Stimulated activated CD8-positive, alpha-beta memory T cell treated with anti-CD3 and anti-CD28 coated beads, Interleukin-2, amount 100 ng/mL, for 1 hour (primary cell): ENCODE data around the gene ARHGAP18.

ENCODE experiments used
- DNase-seq, 2 donors: peaks; one replicate each; pipeline ENCODE4 v3.0.0-alpha.2; 2020; ENCODE audit warnings: low read depth in 2 of 2

The ARHGAP18 gene

GRCh38 chr6:129615496-129615895, 94.5 kb downstream of the ARHGAP18 start:
- DNase-seq, result no peak

DNA sequence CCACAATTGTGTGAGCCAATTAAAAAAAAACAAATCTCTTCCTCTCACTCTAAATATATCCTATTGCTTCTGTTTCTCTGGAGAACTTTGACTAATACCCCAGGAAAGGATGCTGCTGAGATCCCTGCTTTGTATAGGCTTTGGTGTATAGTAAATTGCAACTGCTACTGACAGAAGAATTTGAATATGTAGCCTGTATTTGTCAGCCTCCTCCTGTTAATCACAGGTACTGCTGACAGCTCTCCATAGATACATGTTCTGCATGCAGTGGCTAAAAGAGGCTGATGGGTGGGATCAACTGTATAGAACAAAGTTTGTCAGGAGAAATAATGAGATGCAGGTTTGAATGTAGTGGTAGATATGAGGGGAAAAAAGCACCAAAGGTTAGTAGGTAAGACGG, 95.0 kb downstream of the ARHGAP18 start:
- DNase-seq, result no peak

- no peak for DNase-seq
These were observed 95.5 kb downstream of the ARHGAP18 start for GRCh38 chr6:129614464-129614863.

GRCh38 chr6:129612440-129612839, 97.5 kb downstream of the ARHGAP18 start:
- DNase-seq, result no peak

GRCh38 chr6:129609635-129610034, 100.3 kb downstream of the ARHGAP18 start:
- DNase-seq, result no peak

DNA sequence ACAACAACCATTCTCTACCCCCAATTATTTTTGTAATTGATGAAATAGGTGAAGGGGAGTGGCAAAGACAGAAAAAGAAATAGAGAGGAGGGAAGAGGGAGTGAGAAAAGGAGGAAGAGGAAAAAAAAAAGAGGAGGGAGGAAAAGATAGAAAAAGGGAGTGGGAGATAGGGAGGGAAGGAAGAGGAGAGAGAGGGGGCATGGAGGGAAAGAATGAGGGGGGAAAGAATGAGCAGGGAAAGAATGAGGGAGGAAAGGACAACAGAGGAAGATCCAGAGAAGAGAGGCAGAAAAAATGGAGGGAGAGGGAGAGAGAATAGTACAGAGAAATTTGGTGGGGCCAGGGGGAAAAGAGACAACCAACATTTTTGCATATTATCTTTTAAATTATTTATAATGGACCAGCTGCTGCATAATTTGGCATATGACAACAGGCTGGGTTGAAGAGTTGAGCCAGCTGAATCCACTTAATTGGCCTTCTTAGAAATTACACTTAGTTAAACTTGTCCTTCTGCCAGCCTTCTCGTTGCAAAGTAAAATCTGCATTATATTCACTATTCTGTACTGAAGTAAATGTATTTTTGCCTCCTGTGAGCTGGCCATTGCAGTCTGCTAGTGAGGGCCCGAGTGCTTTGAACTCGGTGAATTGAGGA, 101.0 kb downstream of the ARHGAP18 start:
- DNase-seq, result no peak

- DNase-seq, result no peak
These were observed 102.3 kb downstream of the ARHGAP18 start for GRCh38 chr6:129607581-129608186.

DNA sequence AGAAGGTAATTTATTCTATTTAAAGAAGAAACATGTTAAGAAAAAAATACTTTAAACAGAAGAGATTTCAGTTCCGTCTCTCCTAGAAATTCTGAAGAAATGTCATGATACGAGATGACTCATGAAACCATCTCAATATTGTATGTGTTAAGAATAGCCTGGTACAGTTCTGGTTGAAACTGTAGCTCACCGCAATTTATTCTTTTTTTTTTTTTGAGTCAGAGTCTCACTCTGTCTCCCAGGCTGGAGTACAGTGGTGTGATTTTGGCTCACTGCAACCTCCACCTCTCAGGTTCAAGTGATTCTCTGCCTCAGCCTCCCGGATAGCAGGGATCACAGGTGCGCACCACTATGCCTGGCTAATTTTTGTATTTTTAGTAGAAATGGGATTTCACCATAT, 103.3 kb downstream of the ARHGAP18 start:
- DNase-seq, result no peak

DNA sequence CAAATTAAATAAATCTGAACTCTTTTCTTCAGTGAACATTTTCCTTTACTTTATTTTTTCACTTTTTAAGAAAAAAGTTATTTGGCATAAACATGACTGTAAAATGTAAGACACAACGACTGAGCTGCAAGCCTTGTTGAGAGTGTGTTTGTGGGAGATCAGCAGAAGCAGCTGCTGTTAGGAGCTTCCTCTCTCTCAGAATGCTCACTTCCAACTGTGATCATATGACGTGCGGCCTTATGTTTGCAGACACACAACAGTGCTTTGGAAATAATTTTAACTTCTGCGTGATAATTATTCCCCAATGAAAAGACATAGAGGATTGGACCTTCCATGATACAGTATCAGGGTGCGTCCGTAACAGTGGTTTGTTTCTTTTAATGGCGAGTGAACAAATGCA, 104.0 kb downstream of the ARHGAP18 start:
- no peak for DNase-seq

GRCh38 chr6:129605095-129605494, 104.9 kb downstream of the ARHGAP18 start:
- no peak for DNase-seq

DNA sequence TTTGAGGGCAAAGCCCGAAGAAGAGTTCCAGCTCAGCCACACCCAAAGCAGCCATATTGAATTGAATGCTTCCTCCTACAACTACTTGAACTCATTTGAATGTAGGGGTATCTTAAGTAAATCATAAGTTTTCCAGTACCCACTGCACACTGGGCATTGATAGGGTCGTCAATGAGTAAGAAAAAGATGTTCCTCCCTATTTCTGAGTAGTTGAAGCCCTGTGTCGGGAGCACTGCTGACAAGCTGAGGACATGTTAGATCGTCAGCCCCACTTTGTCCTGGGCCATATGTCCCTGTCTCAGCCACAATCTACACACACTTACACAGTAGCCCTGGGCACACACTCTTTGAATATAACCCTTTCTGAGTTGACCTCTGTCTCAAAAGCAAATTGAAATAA, 105.7 kb downstream of the ARHGAP18 start:
- no peak for DNase-seq

GRCh38 chr6:129603741-129604140, 106.2 kb downstream of the ARHGAP18 start:
- DNase-seq, result no peak

- no peak for DNase-seq
These were observed 108.7 kb downstream of the ARHGAP18 start for GRCh38 chr6:129601323-129601722.

DNA sequence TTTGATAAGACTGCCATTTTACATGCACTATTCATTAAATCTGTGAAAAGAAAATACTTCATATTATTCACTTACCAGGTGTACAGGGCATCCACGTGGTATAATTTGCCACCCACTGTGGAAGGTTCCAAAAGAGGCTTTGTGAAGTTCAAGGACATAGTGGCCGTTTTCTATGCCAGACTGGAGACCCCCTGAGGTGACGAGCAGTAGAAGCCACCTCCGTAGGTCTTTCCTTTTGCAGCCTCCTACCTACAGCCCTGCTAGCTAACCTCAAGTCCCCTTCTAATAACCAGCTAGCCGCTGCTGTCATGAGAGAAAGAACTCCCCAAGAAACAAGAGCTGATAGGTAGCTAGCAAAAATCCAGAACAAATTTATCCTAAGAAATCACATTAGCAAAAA, 110.5 kb downstream of the ARHGAP18 start:
- DNase-seq, result no peak

- DNase-seq, result no peak
These were observed 111.5 kb downstream of the ARHGAP18 start for GRCh38 chr6:129598244-129599187.

DNA sequence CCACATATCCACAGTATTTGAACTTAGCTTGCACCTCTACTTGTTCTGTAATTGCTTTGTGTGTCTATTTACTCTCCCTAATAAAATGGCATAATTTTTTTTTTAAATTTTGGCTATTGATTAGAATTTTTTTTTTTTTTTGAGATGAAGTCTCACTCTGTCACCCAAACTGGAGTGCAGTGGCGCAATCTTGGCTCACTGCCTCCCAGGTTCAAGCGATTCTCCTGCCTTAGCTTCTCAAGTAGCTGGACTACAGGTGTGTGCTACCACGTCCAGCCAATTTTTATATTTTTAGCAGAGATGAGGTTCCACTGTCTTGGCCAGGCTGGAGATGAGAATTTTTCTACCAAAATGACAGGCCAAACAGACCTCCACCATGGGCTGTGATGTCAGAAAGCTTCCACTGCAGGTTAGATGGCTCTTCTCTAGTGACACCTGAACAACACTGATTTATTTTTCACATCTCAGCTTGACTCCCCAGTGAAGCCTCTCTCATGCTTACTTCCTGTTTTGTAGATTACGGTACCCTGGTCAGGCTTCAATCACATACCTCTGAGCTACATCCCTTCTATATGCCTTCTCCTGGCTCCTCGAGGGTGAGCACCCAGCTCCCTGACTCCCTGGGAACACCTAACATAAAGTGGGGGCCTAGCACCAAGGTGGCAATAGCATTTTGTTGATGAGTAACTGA, 112.8 kb downstream of the ARHGAP18 start:
- no peak for DNase-seq

GRCh38 chr6:129596522-129596921, 113.5 kb downstream of the ARHGAP18 start:
- no peak for DNase-seq

- no peak for DNase-seq
These were observed 116.8 kb downstream of the ARHGAP18 start for GRCh38 chr6:129593233-129593564.

DNA sequence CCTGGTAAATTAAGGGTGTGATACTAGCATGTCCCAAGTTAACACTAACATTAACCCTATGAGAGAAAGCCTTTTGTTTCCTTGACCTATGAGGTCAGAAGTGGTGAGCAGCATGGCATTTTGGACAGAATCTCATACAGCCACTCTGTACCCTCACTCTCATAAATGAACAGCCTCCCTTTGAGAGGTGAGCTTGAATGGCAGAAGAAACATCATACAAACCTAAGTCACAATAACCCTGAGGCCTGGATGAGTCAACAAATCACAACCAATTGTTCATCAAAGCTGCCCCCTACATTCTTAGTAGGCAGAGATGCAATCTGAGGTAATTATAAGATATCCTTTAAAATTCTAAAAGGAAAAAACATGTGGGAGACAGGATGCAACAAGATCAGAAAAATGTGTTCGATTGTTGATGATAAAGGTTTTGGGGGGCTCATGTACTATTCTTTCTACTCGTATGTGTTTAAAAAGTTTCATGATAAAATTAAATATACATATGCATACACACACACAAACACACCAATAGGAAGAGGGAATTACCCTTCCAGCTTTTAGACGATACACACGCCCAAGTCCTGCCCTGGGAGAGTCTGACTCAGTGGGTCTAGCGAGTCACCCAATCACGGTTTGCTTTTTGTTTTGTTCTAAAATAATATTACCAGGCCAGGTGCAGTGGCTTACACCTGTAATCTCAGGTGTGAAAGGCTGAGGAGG, 117.3 kb downstream of the ARHGAP18 start:
- no peak for DNase-seq

GRCh38 chr6:129590408-129591022, 119.5 kb downstream of the ARHGAP18 start:
- DNase-seq, result no peak

DNA sequence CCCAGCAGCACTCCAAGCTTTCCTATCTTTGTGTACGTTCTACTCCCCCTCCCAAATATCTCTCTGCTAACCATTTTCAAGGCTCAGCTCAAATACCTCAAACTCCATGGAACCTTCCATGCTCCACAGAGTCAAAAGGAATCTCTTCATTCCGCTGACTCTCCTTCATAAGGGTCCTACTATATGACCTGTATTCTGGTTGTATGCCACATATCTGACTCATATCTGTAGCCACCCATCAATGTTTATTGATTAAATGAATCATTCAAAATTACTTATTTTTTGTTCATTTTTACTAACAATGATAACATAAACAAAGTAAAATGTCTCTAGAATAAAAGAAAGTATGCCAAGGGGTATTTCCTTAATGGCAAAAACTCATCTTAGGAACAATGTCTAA, 123.2 kb downstream of the ARHGAP18 start:
- DNase-seq, result no peak
